CD4-positive, alpha-beta T cell treated with Interleukin-17A for 4 hours (primary cell): ENCODE data around the gene FRMPD2.
"Not testable (repeated sequence)": the region's sequence is repeated elsewhere in the genome, so short reads cannot be mapped to it uniquely, and the experiment has no call there.

Experiments
- DNase-seq: peaks from one replicate; pipeline ENCODE4 v3.0.0-alpha.2; 2020; ENCODE audit warnings: mixed read lengths

FRMPD2 gene

DNA sequence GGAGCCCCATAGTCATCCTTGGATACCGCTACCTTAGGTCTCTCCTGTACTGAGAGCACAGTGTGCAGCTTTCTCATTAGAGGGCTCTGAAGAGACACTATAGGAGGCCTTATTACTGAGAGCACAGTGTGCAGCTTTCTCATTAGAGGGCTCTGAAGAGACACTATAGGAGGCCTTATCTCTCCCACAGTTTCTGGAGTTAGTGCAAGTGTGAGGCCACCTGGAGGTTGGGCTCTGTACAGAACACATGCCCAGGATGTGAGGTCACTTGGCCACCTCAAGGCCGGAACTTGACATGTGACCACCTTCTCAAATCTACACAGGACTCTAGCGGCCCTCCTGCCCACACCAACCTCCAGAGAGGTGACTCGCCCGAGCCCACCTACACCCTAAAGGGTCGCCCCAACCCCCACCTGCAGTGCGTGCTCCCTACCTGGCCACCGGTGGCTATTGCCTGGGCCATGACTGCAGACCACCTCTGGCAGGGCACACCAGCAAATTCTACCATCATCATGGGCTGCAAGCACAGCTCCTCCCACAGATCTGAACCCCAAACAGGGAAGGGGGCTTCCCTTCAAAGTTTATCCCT lies 24.6 kb downstream of the FRMPD2 start:
- no peak for DNase-seq

DNA sequence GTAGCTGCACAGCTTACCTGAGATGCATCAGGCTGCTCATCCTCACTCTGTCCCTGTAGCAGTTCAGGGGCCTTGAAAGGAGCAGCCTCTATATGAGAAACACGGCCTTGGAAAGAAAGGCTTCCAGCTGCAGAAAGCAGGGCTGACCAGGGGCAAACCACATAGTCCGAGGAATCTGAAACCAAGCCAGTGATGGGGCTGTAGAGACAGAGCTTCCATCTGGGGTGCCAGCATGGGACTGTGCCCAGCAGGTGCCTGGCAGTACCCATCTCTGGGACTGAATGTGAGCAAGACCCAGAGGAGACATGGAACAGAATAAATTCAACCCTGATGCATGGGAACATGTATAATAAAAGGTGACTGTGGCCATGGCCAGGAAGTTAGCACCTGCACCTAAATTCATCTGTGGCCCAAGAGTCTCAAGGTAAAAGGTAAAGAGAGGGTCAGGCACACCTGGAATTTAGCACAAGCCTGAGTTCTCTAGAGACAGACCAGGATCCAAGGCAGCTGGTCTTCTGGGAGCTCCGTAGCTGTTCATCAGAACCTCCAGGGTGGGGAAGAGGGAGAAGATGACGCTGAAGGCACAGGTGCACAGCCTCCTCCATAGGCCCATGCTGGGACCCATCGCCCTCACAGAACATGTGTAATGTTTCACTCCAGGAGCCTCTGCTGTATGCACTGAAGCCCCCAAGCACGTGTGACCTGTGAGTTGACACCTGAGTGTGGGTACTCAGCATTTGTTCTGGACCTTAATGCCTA lies 25.3 kb downstream of the FRMPD2 start:
- no peak for DNase-seq

DNA sequence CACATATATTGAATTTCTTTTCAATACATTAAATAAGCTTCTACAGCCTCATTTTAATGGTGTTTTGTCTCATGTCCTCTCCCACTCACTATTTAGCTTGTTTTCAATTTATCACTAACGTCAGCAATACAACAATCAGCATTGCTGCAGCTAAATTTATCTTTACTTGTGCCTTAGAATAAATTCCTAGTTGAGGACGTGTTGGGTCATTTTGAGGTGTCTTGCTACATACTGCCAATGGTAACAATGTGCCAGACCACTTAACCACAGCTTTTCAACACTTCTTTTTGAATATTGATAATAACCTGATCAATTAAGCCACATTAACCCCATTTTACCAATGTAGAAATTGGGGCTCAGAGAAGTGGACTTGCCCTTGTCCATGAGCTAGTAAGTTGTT lies 26.0 kb downstream of the FRMPD2 start:
- no peak for DNase-seq

- no peak for DNase-seq
Observed at GRCh38 chr10:48247680-48248079, 26.8 kb downstream of the FRMPD2 start.

DNA sequence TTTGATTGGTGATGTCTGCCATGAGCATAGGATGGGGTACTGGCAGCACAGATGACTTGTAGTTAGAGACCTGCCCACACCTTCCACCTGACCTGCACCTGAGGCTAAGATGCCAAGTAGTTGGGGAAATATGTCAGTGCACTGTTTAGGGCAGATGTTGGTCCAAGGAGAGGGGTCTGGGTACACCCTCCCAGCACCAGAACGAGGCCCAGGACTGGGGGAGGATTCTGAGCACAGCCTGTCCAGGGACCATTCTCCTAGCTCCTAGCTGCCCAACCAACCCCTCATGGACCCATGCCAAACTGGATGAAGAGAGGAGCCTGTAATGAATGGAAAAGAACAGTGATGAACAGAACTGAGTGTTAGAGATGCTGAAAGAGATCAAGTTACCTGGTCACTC lies 28.0 kb downstream of the FRMPD2 start:
- no peak for DNase-seq

- no peak for DNase-seq
Observed at GRCh38 chr10:48245977-48246376, 28.5 kb downstream of the FRMPD2 start.

GRCh38 chr10:48243921-48244320 lies 30.6 kb downstream of the FRMPD2 start:
- DNase-seq = not testable (repeated sequence)

DNA sequence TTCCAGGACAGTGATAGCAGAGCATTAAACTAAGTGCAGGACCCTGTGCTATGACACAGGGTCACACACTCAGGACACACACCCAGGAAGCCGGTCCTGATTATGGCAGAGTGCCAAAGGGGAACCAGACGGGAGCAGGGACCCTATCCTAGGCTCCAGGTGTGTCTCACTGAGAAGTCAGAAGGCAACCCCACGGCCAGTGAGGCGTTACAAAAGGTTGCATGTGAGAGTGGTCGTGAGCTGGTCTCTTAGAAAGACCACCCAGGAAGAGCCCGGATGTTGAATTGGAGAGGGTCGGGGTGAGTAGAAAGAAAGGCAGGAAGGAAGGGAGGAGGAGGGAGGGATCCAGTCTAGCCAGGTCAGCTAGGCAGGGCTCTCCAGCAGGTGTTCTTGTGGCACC lies 31.0 kb downstream of the FRMPD2 start:
- no peak for DNase-seq

DNA sequence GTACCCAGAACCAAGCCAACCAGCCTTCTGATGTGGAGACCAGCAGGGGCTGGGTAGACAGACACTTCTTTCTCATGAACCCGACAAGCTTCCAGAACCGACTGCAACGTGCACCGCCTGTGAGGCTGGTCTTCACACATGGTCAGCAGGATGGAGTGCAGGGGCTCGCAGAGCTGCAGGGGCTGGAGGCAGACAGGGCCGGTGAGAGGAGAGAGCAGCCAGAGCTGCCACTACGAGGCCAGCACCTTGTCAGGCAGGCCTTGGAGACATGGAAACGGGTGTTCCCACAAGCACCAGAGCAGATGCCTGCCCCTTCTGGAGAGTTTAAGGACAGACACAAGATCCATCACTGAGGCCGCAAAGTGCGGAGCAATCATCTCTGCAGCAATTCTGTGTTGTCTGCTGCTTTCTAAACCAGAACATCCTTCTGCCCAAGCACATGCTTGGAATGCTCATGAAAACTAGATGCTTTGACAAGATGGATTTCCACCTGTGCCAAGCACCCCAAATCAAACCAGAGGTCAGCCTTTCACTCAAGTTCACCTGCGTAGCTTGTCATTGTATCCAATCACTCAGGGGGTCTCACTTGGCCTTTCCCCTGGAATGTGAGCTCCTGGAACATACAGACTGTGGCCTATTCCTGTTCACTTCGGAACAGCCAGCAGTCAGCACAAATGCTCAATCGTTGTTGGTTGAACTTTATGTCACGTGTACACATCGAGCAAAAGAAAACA lies 32.2 kb downstream of the FRMPD2 start:
- DNase-seq = no peak

DNA sequence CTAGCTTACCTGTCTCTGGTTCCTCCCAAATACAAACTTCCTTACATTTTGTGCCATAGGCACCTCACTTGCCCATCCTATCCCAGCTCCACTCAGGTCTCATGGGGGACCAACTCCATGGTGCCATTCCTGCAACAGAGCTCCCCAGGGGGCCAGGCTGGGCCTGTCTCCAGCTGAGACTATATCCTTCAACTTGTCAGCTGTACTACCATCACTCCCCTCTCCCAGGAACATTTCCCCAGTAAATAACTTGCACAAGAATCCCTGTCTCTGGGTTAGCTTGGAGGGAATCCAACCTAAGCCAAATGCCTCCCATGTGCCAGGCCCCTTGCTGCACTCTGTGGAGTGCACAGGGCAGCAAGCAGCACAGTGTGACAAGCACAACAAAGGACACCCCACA lies 33.2 kb downstream of the FRMPD2 start:
- no peak for DNase-seq

GRCh38 chr10:48240196-48240595 lies 34.3 kb downstream of the FRMPD2 start:
- no peak for DNase-seq

DNA sequence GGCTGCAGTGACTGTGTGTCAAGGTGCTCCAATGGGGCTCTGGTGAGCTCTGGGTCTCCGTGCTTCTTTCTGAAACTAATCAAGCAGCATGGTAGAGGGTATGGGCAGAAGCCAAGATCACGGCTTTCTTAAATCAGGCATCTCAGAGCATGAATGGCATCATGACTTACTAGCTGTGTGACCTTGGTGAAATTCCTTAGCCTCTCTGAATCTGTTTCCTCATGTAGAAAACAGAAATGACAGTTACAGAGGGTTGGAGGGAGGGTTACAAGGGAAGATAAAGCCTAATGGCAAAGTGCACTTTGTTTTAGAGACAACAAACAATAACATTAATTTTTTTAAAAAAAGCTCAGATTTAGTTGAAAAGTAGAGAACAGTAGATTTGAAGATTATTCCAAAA lies 34.9 kb downstream of the FRMPD2 start:
- DNase-seq = no peak

DNA sequence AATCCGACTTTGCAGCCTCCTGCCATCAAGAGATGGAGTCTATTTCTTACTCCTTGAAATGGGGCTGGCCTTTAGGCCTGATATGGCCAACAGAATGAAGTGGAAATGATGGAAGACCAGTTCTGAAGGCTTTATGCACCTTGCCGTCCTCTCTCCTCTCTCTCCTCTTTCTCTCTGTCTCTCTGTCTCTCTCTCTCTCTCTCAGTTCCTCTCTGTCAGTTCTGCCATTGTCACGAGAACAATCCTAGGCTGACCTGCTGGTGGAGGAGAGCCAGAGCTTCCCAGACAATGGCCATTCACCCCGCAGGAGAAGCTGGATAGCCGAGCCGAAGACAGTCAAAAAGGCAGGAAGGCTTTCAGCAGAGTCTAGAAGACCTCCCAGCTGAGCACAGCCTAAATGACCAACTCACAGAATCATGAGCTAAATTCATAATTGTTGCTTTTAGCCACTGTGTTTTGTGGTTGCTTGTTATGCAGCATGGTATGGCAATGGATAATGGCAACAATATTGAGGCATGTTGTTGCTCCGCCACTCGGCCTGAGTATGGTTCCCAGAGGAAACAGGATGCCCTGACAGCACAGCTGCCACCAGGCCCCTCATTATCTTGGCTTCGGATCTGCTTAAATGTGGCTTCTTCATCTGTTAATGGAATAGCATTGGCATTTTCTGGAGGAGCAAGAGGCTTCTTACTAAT lies 35.5 kb downstream of the FRMPD2 start:
- no peak for DNase-seq

- DNase-seq = no peak
Observed at GRCh38 chr10:48237259-48238250, 36.9 kb downstream of the FRMPD2 start.

DNA sequence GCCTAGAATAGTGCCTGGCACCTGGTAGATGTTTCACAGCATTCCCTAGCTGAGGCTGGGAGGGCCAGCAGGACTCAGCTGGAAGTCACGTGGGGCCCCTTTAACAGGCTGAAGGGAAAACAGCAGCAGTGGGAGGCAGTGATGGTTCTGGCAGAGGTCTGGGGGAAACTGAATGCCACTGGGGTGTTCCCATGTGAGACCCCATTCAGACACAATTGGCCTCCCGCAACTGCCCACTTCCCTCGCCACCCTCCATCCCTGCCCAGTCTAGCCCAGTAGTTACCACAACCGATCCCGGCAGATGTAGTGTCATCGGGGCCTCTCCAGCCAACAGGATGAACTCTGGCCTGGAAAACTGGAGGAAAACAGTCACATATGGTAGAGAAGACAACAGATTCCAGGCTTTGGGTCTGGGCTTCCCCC lies 38.3 kb downstream of the FRMPD2 start:
- no peak for DNase-seq

- DNase-seq = no peak
Observed at GRCh38 chr10:48235501-48235900, 39.0 kb downstream of the FRMPD2 start.

DNA sequence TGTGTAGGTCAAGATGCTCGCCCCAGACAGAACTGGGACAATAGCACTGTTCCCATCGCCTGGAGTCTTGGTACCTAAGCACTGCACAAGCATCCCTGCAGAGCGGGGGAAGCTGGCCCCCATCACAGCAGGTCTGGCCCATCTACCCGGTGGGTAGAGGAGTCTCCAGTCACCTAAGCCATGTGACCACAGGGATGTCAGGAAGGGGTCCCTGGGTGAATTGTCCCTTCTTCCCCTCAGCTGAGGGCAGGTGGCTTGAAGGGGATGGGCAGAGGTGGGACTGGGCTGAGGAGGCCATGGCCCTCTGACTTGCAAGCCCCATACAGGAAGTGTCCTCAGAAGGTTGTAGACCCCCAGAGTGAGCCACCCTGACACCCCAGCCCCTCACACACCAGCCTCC lies 39.7 kb downstream of the FRMPD2 start:
- DNase-seq = no peak

GRCh38 chr10:48234295-48234694 lies 40.2 kb downstream of the FRMPD2 start:
- DNase-seq = no peak

DNA sequence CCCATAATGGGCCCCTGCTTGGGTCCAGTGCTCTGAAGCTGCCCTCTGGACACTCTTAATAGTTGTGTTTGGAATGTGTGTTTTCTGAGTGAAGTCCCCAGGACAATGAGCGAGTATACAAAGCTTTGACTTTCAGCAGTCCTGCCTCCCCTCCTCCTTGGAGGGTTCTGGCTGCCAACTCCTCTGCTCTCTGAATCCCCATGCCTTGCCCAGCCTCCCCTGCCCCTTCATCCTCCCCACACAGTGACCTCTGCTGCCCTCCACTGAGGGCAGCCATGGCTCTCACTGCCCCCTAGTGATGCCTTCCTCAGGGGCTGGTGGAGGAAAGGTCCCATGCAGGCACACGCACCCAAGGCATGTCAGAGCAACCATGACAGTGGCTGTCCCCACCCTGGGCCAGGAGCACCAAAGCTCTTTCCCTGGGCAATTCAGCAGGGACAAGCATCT lies 40.9 kb downstream of the FRMPD2 start:
- no peak for DNase-seq

- no peak for DNase-seq
Observed at GRCh38 chr10:48232717-48233447, 41.6 kb downstream of the FRMPD2 start.

DNA sequence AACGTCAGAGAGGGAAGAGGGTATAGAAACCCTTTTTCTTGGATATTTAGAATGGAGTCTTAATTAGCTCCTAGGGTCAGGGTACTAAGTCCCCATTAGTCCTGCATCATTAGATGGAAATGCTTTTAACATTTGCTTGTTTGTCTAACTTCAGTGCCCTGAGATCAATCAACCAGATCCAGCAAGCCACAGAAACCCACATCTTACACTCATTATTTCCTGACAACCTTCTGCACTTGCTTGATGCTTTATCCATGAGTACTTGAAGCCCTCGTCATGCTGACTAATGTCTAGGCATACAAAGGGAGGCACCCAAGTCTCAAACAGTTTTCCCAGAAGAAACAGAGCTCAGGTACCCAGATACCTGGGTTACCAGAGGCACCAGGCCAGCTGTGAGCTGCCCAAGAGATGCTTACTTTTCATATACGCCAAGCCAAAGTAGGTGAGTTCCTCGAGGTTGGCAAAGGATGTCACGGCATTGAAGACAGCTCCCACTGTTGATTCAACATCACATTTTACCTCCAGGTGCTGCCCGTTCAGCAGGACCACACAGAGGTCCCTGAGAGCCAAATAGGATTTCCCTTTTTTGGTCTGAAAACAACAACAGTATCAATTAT lies 42.7 kb downstream of the FRMPD2 start:
- DNase-seq = no peak
